H1 (cell line): Measurements from ENCODE around the gene XKR7. TPM values are rescaled to one million over a fixed set of nuclear protein-coding genes. Genes with fewer than 3 reads are reported as not detected.

ENCODE experiments used
- ASH2L ChIP-seq: fragments of 200-600, 300-600 bp; sonication (generic); IDR thresholded peaks from one replicate; pipeline ENCODE4 v1.7.1; 2017; ENCODE audit warnings: low read length
- BRCA1 ChIP-seq: IDR thresholded peaks from 2 replicates; pipeline ENCODE4 v1.6.1; 2012; ENCODE audit warnings: low read depth, low read length, improper control_type of control experiment
- EP300 ChIP-seq, 2 experiments: IDR thresholded peaks; 1 replicate in 1 of 2; 2 replicates in 1 of 2; pipeline ENCODE4 v1.6.1; 2011 to 2012; ENCODE audit warnings: low read depth in 2 of 2, low read length in 2 of 2, mild to moderate bottlenecking in 2 of 2, borderline replicate concordance in 1 of 2, inconsistent platforms in 1 of 2, moderate library complexity in 1 of 2
- HDAC2 ChIP-seq, 2 experiments: fragments of 300-600 bp in 1 of 2; sonication (generic) in 1 of 2; IDR thresholded peaks; 2 replicates each; pipeline ENCODE4 v1.6.1; 2011 to 2012; ENCODE audit warnings: low read depth in 2 of 2, low read length in 2 of 2, mild to moderate bottlenecking in 2 of 2, moderate library complexity in 2 of 2, borderline replicate concordance in 1 of 2, inconsistent platforms in 1 of 2
- KDM1A ChIP-seq: fragments of 200-600, 300-600 bp; sonication (generic); IDR thresholded peaks from 2 replicates; pipeline ENCODE4 v1.7.1; 2016; ENCODE audit warnings: mild to moderate bottlenecking, low read length, borderline replicate concordance
- TAF1 ChIP-seq: IDR thresholded peaks from 2 replicates; pipeline ENCODE4 v1.6.1; 2011; ENCODE audit warnings: mild to moderate bottlenecking, low read depth, low read length
- polyA plus RNA-seq, 7 experiments: library from polyadenylated mRNA; depleted of rRNA in 3 of 7; stranded (reverse) in 5 of 7; unstranded in 2 of 7; fragments of >200 nt in 5 of 7; fragments of 200-250 nt in 2 of 7; gene quantifications; 1 replicate in 5 of 7; 2 replicates in 1 of 7; 4 replicates in 1 of 7; pipeline versions ENCODE4 v1.2.1 to v1.2.3, GENCODE V29; 2011 to 2013; ENCODE audit warnings: missing spikeins in 2 of 7, mixed read lengths in 2 of 7
- total RNA-seq: library from RNA; stranded (reverse); fragmentation: NEBNext Ultra II Directional; extraction: Animal tissue kit (Norgen Biotek cat#: 25700); gene quantifications from 2 replicates; pipeline ENCODE4 v1.2.1, GENCODE V29; 2021
- TF ChIP-seq, protein P1 (sequence below): fragments of 300-600 bp; sonication (generic); IDR thresholded peaks from 2 replicates; pipeline ENCODE4 v1.7.1; 2012; ENCODE audit warnings: low read length, moderate library complexity, mild to moderate bottlenecking, inconsistent platforms; ENCODE audit not compliant: insufficient replicate concordance
- TF ChIP-seq, protein P2 (sequence below): IDR thresholded peaks from 2 replicates; pipeline ENCODE4 v1.6.1; 2012; ENCODE audit warnings: low read length, inconsistent platforms

The XKR7 gene
- total and polyA plus RNA-seq, 2 of the 8 experiments (the other 6 are each of a cell fraction or from before 2014, with no cell fraction given), result 1.8 to 2.4 TPM

DNA sequence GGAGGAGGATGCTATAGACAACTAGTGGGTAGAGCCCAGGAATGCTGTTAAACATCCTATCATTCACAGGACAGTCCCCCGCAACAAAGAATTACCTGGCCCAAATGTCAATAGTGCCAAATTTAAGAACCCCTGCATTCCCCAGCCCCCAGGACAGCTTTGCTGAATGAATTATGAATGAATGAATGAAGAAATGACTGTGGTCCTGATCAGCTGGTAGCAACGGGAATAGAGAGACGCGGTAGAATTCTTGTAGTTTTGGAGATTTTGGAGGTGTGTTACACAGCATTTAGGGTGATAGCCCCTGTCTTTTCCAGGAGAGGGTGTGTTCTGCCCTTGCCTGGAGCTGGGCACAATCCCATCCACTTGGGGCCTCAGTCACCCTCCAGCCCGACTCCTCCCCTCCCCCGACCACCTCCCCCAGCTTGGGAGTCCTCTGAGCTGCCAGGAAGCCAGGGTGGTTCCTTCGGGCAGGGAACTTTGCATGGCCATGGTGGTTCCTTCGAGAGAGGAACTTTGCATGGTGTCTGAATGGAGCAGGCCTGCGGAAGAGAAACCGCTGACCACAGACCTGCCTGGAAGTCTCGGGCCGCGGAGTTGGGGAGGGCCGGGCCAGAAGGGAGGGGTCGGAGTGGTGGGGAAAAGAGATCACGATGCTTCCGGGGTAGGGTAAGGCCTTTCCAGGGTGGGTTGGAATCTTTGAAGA lies 83.1 kb downstream of the XKR7 start (continued):
- TF ChIP-seq, protein P1, sequence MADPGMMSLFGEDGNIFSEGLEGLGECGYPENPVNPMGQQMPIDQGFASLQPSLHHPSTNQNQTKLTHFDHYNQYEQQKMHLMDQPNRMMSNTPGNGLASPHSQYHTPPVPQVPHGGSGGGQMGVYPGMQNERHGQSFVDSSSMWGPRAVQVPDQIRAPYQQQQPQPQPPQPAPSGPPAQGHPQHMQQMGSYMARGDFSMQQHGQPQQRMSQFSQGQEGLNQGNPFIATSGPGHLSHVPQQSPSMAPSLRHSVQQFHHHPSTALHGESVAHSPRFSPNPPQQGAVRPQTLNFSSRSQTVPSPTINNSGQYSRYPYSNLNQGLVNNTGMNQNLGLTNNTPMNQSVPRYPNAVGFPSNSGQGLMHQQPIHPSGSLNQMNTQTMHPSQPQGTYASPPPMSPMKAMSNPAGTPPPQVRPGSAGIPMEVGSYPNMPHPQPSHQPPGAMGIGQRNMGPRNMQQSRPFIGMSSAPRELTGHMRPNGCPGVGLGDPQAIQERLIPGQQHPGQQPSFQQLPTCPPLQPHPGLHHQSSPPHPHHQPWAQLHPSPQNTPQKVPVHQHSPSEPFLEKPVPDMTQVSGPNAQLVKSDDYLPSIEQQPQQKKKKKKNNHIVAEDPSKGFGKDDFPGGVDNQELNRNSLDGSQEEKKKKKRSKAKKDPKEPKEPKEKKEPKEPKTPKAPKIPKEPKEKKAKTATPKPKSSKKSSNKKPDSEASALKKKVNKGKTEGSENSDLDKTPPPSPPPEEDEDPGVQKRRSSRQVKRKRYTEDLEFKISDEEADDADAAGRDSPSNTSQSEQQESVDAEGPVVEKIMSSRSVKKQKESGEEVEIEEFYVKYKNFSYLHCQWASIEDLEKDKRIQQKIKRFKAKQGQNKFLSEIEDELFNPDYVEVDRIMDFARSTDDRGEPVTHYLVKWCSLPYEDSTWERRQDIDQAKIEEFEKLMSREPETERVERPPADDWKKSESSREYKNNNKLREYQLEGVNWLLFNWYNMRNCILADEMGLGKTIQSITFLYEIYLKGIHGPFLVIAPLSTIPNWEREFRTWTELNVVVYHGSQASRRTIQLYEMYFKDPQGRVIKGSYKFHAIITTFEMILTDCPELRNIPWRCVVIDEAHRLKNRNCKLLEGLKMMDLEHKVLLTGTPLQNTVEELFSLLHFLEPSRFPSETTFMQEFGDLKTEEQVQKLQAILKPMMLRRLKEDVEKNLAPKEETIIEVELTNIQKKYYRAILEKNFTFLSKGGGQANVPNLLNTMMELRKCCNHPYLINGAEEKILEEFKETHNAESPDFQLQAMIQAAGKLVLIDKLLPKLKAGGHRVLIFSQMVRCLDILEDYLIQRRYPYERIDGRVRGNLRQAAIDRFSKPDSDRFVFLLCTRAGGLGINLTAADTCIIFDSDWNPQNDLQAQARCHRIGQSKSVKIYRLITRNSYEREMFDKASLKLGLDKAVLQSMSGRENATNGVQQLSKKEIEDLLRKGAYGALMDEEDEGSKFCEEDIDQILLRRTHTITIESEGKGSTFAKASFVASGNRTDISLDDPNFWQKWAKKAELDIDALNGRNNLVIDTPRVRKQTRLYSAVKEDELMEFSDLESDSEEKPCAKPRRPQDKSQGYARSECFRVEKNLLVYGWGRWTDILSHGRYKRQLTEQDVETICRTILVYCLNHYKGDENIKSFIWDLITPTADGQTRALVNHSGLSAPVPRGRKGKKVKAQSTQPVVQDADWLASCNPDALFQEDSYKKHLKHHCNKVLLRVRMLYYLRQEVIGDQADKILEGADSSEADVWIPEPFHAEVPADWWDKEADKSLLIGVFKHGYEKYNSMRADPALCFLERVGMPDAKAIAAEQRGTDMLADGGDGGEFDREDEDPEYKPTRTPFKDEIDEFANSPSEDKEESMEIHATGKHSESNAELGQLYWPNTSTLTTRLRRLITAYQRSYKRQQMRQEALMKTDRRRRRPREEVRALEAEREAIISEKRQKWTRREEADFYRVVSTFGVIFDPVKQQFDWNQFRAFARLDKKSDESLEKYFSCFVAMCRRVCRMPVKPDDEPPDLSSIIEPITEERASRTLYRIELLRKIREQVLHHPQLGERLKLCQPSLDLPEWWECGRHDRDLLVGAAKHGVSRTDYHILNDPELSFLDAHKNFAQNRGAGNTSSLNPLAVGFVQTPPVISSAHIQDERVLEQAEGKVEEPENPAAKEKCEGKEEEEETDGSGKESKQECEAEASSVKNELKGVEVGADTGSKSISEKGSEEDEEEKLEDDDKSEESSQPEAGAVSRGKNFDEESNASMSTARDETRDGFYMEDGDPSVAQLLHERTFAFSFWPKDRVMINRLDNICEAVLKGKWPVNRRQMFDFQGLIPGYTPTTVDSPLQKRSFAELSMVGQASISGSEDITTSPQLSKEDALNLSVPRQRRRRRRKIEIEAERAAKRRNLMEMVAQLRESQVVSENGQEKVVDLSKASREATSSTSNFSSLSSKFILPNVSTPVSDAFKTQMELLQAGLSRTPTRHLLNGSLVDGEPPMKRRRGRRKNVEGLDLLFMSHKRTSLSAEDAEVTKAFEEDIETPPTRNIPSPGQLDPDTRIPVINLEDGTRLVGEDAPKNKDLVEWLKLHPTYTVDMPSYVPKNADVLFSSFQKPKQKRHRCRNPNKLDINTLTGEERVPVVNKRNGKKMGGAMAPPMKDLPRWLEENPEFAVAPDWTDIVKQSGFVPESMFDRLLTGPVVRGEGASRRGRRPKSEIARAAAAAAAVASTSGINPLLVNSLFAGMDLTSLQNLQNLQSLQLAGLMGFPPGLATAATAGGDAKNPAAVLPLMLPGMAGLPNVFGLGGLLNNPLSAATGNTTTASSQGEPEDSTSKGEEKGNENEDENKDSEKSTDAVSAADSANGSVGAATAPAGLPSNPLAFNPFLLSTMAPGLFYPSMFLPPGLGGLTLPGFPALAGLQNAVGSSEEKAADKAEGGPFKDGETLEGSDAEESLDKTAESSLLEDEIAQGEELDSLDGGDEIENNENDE, result no peak
- TF ChIP-seq ASH2L (peak; percentile 25), BRCA1 (no peak), HDAC2 (IDR thresholded peaks at IDR 0.05; ENCODE audit: borderline replicate concordance in 1 of 2, low read depth in 2 of 2, low read length in 2 of 2) (0 out of 4 replicates have a peak, but pooled peaks of 1 of the 2 experiments have one; percentile 5), EP300 (IDR thresholded peaks at IDR 0.05; ENCODE audit: borderline replicate concordance in 1 of 2, low read depth in 2 of 2, low read length in 2 of 2) (0 out of 3 replicates have a peak, but pooled peaks of 1 of the 2 experiments have one; percentile 24), TAF1 (no peak), KDM1A (no peak)
- TF ChIP-seq, protein P2, sequence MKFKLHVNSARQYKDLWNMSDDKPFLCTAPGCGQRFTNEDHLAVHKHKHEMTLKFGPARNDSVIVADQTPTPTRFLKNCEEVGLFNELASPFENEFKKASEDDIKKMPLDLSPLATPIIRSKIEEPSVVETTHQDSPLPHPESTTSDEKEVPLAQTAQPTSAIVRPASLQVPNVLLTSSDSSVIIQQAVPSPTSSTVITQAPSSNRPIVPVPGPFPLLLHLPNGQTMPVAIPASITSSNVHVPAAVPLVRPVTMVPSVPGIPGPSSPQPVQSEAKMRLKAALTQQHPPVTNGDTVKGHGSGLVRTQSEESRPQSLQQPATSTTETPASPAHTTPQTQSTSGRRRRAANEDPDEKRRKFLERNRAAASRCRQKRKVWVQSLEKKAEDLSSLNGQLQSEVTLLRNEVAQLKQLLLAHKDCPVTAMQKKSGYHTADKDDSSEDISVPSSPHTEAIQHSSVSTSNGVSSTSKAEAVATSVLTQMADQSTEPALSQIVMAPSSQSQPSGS, result no peak
